Measurements from ENCODE around the gene DCLRE1A. TPM values are rescaled to one million over a fixed set of nuclear protein-coding genes. Genes with fewer than 3 reads are reported as not detected.

The DCLRE1A gene
- total RNA-seq, 1 donor from 2014 or later: 0.21 TPM

DNA sequence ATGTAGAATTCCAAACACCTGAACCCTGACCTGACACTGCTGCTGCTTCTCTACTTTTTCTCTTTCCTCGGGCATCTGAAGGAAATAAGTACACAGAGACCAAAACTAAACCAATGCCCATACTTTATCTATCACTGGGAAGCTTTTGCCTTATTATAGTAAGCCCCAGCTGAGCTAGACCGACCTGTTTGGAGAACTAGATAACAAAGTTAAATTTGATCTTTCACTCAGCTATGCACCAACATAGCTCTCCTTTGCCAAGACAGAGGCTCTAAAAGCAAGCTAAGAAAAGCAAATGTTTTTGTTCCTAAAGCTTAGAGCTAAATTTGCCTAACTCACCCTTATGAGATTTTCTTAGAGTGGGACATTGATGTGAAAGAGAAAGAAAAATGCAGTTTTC lies 39.7 kb upstream of the DCLRE1A start:
- H3K27ac ChIP-seq: no peak overlapping the region
- intact Hi-C loops (cut with DNase I): no loop called here

DNA sequence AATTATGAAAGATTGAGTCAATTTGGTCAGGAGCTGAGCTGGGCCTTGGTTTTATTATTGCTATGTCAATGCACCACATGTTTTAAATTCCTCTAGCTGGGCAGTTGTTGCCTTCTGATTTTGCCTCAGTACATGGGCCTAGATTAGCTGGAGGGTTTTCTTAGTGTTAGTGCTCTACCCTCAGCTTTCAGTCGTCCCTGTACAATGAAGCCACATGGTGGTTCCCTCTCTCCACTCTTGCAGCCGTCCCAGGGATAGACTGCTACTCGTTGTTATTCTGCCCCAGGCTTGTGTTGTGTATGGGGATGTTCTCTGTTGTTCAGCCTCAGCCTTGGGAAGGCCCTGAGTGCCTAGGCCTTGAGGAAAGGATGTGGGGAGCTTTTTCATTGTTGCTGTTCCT lies 37.6 kb upstream of the DCLRE1A start:
- Histone ChIP-seq H3K4me1 (peaks cover 4 to 6% of the 10 kb centered on the region in 2 donors), H3K27ac (no peak overlapping the region), H3K36me3 (peaks cover 6 to 10% of the 10 kb centered on the region in 2 donors), H3K9me3 (no peaks in the 10 kb centered on the region), H3K27me3 (no peaks in the 10 kb centered on the region), H3K4me3 (no peak overlapping the region)
- TF ChIP-seq, protein P1, sequence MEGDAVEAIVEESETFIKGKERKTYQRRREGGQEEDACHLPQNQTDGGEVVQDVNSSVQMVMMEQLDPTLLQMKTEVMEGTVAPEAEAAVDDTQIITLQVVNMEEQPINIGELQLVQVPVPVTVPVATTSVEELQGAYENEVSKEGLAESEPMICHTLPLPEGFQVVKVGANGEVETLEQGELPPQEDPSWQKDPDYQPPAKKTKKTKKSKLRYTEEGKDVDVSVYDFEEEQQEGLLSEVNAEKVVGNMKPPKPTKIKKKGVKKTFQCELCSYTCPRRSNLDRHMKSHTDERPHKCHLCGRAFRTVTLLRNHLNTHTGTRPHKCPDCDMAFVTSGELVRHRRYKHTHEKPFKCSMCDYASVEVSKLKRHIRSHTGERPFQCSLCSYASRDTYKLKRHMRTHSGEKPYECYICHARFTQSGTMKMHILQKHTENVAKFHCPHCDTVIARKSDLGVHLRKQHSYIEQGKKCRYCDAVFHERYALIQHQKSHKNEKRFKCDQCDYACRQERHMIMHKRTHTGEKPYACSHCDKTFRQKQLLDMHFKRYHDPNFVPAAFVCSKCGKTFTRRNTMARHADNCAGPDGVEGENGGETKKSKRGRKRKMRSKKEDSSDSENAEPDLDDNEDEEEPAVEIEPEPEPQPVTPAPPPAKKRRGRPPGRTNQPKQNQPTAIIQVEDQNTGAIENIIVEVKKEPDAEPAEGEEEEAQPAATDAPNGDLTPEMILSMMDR (IDR thresholded peaks at IDR 0.05): no peak
- intact Hi-C loops (cut with DNase I): no loop called here
- no peak for DNase-seq (ENCODE audit: low spot score in 2 of 2)

More for the DNA sequence above, 39.7 kb upstream of the DCLRE1A start:
- H3K4me1 ChIP-seq: peaks cover 4 to 6% of the 10 kb centered on the region in 2 donors
- H3K9me3 ChIP-seq: no peaks in the 10 kb centered on the region
- peaks cover under 1 to 4% of the 10 kb centered on the region in 2 donors for H3K36me3 ChIP-seq
- TF ChIP-seq, protein P1 (IDR thresholded peaks at IDR 0.05): no peak
- no peaks in the 10 kb centered on the region for H3K27me3 ChIP-seq
- H3K4me3 ChIP-seq: no peak overlapping the region
- DNase-seq (ENCODE audit: low spot score in 2 of 2): no peak

DNA sequence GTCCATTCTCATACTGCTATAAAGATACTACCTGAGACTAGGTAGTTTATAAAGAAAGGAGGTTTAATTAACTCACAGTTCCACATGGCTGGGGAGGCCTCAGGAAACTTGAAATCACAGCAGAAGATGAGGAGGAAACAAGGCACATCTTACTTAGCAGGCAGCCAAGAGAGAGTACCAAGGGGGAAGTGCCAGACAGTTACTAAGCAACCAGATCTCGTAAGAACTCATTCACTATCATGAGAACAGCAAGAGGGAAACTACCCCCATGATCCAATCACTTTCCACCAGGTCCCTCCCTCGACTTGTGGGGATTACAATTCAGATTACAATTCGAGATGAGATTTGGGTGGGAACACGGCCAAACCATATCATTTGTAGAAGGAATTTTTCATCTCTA lies 36.9 kb upstream of the DCLRE1A start:
- Histone ChIP-seq H3K36me3 (peaks cover 9 to 14% of the 10 kb centered on the region in 2 donors), H3K27me3 (no peaks in the 10 kb centered on the region), H3K9me3 (no peaks in the 10 kb centered on the region), H3K4me1 (peaks cover 4 to 6% of the 10 kb centered on the region in 2 donors), H3K27ac (no peak overlapping the region), H3K4me3 (no peak overlapping the region)
- no peak for DNase-seq (ENCODE audit: low spot score in 2 of 2)
- intact Hi-C loops (cut with DNase I): no loop called here
- TF ChIP-seq, protein P1 (IDR thresholded peaks at IDR 0.05): no peak

DNA sequence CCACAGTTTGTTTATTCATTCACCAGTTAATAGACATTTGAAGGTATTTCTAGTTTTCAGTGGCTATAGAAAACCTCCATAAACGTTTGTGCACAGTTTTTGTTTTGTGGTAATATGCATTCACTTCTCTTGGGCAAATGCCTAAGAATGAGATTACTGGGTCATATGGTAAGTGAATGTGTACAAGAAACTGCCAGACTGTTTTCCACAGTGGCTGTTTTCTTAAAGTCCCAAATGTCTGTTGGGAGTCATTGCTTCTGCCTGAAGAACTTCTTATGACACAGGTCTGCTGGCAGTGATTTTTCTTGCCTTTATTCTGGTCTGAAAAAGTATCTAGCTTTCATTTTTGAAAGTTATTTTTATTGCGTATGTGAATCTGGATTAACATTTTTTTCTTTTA lies 36.0 kb upstream of the DCLRE1A start:
- H3K27me3 ChIP-seq: no peaks in the 10 kb centered on the region
- H3K36me3 ChIP-seq: peaks cover 10 to 23% of the 10 kb centered on the region in 2 donors
- H3K27ac ChIP-seq: no peak overlapping the region
- no peaks in the 10 kb centered on the region for H3K9me3 ChIP-seq
- peaks cover 2 to 4% of the 10 kb centered on the region in 2 donors for H3K4me1 ChIP-seq
- intact Hi-C loops (cut with DNase I): no loop called here
- no peak overlapping the region for H3K4me3 ChIP-seq
- TF ChIP-seq, protein P1 (IDR thresholded peaks at IDR 0.05): no peak
- DNase-seq (ENCODE audit: low spot score in 2 of 2): no peak

DNA sequence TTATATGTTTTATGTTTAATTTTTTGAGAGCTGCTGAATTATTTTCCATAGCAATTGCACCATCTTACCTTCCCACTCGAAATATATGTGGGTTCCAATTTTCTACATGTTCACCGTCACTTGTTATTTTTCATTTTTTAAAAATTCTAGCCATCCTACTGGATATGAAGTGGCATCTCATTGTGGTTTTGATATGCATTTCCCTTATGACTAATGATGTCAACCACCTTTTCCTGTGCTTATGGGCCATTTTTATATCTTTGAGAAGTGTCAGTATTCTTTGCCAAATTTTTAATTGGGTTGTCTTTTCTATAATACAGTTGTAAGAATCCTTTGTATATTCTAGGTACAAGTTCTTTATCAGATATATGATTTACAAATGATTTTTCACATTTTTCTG lies 28.4 kb upstream of the DCLRE1A start:
- H3K4me1 ChIP-seq: no peaks in the 10 kb centered on the region
- no peaks in the 10 kb centered on the region for H3K9me3 ChIP-seq
- intact Hi-C loops (cut with DNase I): no loop called here
- no peak overlapping the region for H3K27ac ChIP-seq
- peaks cover 29 to 35% of the 10 kb centered on the region in 2 donors for H3K36me3 ChIP-seq
- no peak overlapping the region for H3K4me3 ChIP-seq
- no peaks in the 10 kb centered on the region for H3K27me3 ChIP-seq
- DNase-seq (ENCODE audit: low spot score in 2 of 2): no peak
- TF ChIP-seq, protein P1 (IDR thresholded peaks at IDR 0.05): no peak

DNA sequence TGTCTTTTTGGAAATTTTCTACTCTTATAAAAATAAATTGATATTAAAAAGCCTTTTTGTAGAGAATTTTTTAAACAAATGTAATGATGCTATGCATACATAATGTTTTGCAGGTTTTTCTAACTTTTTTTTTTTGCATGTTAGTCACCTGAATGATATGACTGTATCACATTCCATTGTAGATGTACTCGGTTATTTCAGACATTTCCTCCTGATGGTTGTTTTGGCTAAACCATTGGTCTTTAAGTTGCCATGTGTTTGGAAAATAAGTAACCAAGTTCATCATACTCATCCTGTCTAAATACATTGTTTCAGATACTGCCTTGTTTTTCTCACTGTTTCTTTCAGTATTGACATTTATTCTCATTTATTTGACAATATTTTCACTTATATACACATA lies 26.4 kb upstream of the DCLRE1A start:
- Histone ChIP-seq H3K4me1 (no peaks in the 10 kb centered on the region), H3K9me3 (no peaks in the 10 kb centered on the region), H3K27ac (no peak overlapping the region), H3K36me3 (peaks cover 18 to 20% of the 10 kb centered on the region in 2 donors), H3K27me3 (no peaks in the 10 kb centered on the region), H3K4me3 (no peak overlapping the region)
- TF ChIP-seq, protein P1 (IDR thresholded peaks at IDR 0.05): no peak
- no peak for DNase-seq (ENCODE audit: low spot score in 2 of 2)
- intact Hi-C loops (cut with DNase I): no loop called here
